ENCODE data around the gene ALKAL2.
A peak's percentile ranks its signal among the peaks of the same experiment; 100 is the strongest.

The ALKAL2 gene

GRCh38 chr2:270861-271260 is 17.0 kb downstream of the ALKAL2 start:
- DNase-seq (ENCODE audit: low read depth), result no peak

- DNase-seq (ENCODE audit: low read depth), result no peak
Measured at GRCh38 chr2:269356-270030, 18.4 kb downstream of the ALKAL2 start.

GRCh38 chr2:268323-268722 is 19.6 kb downstream of the ALKAL2 start:
- no peak for DNase-seq (ENCODE audit: low read depth)

GRCh38 chr2:264493-265468 is 23.1 kb downstream of the ALKAL2 start, which contains the start of gene ACP1:
Gene ACP1 (plus strand): TSS chr2:264947. CDS start chr2:264965, 18 bp downstream.
- peak; percentile 95 for DNase-seq (ENCODE audit: low read depth)

GRCh38 chr2:263774-264492 is 24.0 kb downstream of the ALKAL2 start, which contains the start of gene SH3YL1:
Gene SH3YL1 (minus strand): TSS chr2:264032. CDS start chr2:263984, 48 bp downstream.
- peak; percentile 37 for DNase-seq (ENCODE audit: low read depth)

GRCh38 chr2:263022-263738 is 24.7 kb downstream of the ALKAL2 start:
- no peak for DNase-seq (ENCODE audit: low read depth)

- no peak for DNase-seq (ENCODE audit: low read depth)
Measured at GRCh38 chr2:262117-262516, 25.8 kb downstream of the ALKAL2 start.

GRCh38 chr2:260507-261161 is 27.3 kb downstream of the ALKAL2 start:
- DNase-seq (ENCODE audit: low read depth), result no peak

GRCh38 chr2:259789-260331 is 28.0 kb downstream of the ALKAL2 start:
- DNase-seq (ENCODE audit: low read depth), result no peak

- no peak for DNase-seq (ENCODE audit: low read depth)
Measured at GRCh38 chr2:258933-259332, 29.0 kb downstream of the ALKAL2 start.

GRCh38 chr2:257842-258241 is 30.0 kb downstream of the ALKAL2 start:
- no peak for DNase-seq (ENCODE audit: low read depth)

GRCh38 chr2:257429-257828 is 30.5 kb downstream of the ALKAL2 start:
- no peak for DNase-seq (ENCODE audit: low read depth)

- DNase-seq (ENCODE audit: low read depth), result no peak
Measured at GRCh38 chr2:256094-256493, 31.8 kb downstream of the ALKAL2 start.

- no peak for DNase-seq (ENCODE audit: low read depth)
Measured at GRCh38 chr2:255195-255594, 32.7 kb downstream of the ALKAL2 start.

GRCh38 chr2:254241-254640 is 33.6 kb downstream of the ALKAL2 start:
- DNase-seq (ENCODE audit: low read depth), result no peak

GRCh38 chr2:253202-253638 is 34.7 kb downstream of the ALKAL2 start:
- DNase-seq (ENCODE audit: low read depth), result no peak

- DNase-seq (ENCODE audit: low read depth), result no peak
Measured at GRCh38 chr2:252001-252602, 35.8 kb downstream of the ALKAL2 start.

- DNase-seq (ENCODE audit: low read depth), result no peak
Measured at GRCh38 chr2:249538-250042, 38.3 kb downstream of the ALKAL2 start.

GRCh38 chr2:248724-249123 is 39.2 kb downstream of the ALKAL2 start:
- DNase-seq (ENCODE audit: low read depth), result no peak

GRCh38 chr2:246489-247144 is 41.3 kb downstream of the ALKAL2 start:
- no peak for DNase-seq (ENCODE audit: low read depth)
